Astrocyte (in vitro differentiated cells and primary cell): ENCODE measurements around the gene ATG2B.

Experiments used
- EZH2 ChIP-seq: IDR thresholded peaks from 2 replicates; pipeline ENCODE4 v1.6.1; 2012; ENCODE audit warnings: mild to moderate bottlenecking, low read length, inconsistent platforms; ENCODE audit not compliant: insufficient read depth
- TF ChIP-seq, protein P1 (sequence below): IDR thresholded peaks from 2 replicates; pipeline ENCODE4 v1.5.1; 2011; ENCODE audit warnings: low read depth, mild to moderate bottlenecking, inconsistent platforms, low read length, moderate library complexity; ENCODE audit not compliant: insufficient read depth

DNA sequence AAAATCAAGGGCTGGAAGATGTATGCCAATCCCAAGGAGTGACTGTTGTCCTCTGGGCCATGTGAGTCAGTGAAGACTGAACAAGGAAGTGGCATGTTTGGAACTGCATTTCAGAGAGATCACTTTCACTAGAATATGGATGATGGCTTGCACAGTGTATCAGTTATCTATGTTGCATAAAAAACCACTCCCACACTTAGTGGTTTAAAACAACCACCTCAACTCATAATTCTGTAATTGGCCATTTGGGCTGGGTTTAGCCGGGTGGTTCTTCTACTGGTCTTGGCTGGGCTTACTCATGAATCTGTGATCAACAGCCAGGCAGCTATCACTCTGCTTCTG, 91.7 kb downstream of the ATG2B start:
- TF ChIP-seq, protein P1, sequence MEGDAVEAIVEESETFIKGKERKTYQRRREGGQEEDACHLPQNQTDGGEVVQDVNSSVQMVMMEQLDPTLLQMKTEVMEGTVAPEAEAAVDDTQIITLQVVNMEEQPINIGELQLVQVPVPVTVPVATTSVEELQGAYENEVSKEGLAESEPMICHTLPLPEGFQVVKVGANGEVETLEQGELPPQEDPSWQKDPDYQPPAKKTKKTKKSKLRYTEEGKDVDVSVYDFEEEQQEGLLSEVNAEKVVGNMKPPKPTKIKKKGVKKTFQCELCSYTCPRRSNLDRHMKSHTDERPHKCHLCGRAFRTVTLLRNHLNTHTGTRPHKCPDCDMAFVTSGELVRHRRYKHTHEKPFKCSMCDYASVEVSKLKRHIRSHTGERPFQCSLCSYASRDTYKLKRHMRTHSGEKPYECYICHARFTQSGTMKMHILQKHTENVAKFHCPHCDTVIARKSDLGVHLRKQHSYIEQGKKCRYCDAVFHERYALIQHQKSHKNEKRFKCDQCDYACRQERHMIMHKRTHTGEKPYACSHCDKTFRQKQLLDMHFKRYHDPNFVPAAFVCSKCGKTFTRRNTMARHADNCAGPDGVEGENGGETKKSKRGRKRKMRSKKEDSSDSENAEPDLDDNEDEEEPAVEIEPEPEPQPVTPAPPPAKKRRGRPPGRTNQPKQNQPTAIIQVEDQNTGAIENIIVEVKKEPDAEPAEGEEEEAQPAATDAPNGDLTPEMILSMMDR, result no peak
- no peak for TF ChIP-seq EZH2
